ENCODE data around the gene ITPRID2. TPM values are rescaled to one million over a fixed set of nuclear protein-coding genes. Genes with fewer than 3 reads are reported as not detected.

ITPRID2 gene
- total and polyA plus RNA-seq, 2 of the 4 experiments (the other 2 are of a cell fraction): 74.1 to 187 TPM

DNA sequence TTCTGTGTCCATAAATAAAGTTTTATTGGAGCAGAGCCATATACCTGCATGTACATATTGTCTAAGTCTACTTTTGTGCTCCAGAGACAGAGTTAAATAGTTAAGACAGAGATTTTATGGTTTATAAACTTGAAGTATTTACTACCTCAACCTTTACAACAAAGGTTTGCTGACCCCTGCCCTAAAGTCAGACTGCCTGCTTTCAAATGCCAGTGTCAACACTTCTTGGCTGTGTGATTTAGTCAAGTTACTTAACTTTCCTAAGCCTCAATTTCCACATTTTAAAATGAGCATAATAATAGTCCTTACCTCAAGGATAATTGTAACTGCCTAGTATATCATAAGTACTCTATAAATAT, 44.4 kb upstream of the ITPRID2 start:
- H2BK120ac ChIP-seq (ENCODE audit: low read depth, low read length): no peak overlapping the region
- no peaks in the 10 kb centered on the region for H3K79me1 ChIP-seq (ENCODE audit: low read depth in 1 of 2, low read length in 2 of 2)
- no peak overlapping the region for H2AK5ac ChIP-seq (ENCODE audit: low read depth, low read length)
- ATAC-seq (ENCODE audit: low read depth): no peak
- H3K9me3 ChIP-seq (ENCODE audit: control insufficient read depth, insufficient read depth, low read length): no peaks in the 10 kb centered on the region
- no peak overlapping the region for H3K23ac ChIP-seq (ENCODE audit: low read depth, low read length)
- no peak overlapping the region for H3K4ac ChIP-seq (ENCODE audit: low read depth, low read length)
- H3K27me3 ChIP-seq (ENCODE audit: control insufficient read depth, insufficient read depth, low read length): no peaks in the 10 kb centered on the region
- no peak overlapping the region for H3K4me2 ChIP-seq (ENCODE audit: low read depth, low read length)
- H2AK9ac ChIP-seq (replicated peaks; ENCODE audit: low read depth, low read length, poor library complexity): no peak overlapping the region
- POLR2A ChIA-PET (ENCODE audit: unreplicated experiment): no interaction called here
- intact Hi-C loops (cut with micrococcal nuclease): no loop called here
- no peaks in the 10 kb centered on the region for H3K9me1 ChIP-seq (ENCODE audit: insufficient read depth, low read length)
- H2BK15ac ChIP-seq (ENCODE audit: low read depth, low read length): no peak overlapping the region
- no peak overlapping the region for H3K9ac ChIP-seq (ENCODE audit: low read depth, low read length)
- no peak overlapping the region for H3K14ac ChIP-seq (replicated peaks; ENCODE audit: low read depth, low read length)
- H3K4me3 ChIP-seq (ENCODE audit: insufficient read depth, low read depth, low read length): no peak overlapping the region
- no peaks in the 10 kb centered on the region for H4K20me1 ChIP-seq (ENCODE audit: insufficient read depth, low read length)
- no peaks in the 10 kb centered on the region for H3K4me1 ChIP-seq (ENCODE audit: control insufficient read depth, insufficient read depth, low read length)
- CTCF ChIA-PET: no interaction called here
- H4K91ac ChIP-seq (ENCODE audit: insufficient read depth, low read depth, low read length): no peak overlapping the region
- no peaks in the 10 kb centered on the region for H3K36me3 ChIP-seq (ENCODE audit: control insufficient read depth, insufficient read depth, low read length)
- H2BK5ac ChIP-seq (ENCODE audit: low read depth, low read length, poor library complexity, severe bottlenecking): no peak overlapping the region
- no peak for TF ChIP-seq SMC3 (IDR thresholded peaks at IDR 0.05; ENCODE audit: low read depth, low read length)
- H2BK20ac ChIP-seq (ENCODE audit: low read depth, low read length): no peak overlapping the region
- in situ Hi-C loops (cut with MboI; ENCODE audit: low sequenced_read_pairs): no loop called here
- H2AFZ ChIP-seq (replicated peaks; ENCODE audit: low read length, poor library complexity): no peak overlapping the region
- no peak overlapping the region for H3K27ac ChIP-seq (ENCODE audit: insufficient read depth, low read length)
- dilution Hi-C loops (cut with HindIII; ENCODE audit: low sequenced_read_pairs, unreplicated experiment): no loop called here
- H3K18ac ChIP-seq (ENCODE audit: low read depth, low read length): no peak overlapping the region
- no TSS peak for BruUV-seq (replicated peaks)
- no peak for DNase-seq
- no peak overlapping the region for H3K56ac ChIP-seq (ENCODE audit: extremely low read depth, insufficient read depth, low read length)
- no peak overlapping the region for H4K8ac ChIP-seq (ENCODE audit: low read depth in 2 of 2, low read length in 2 of 2)
- no peak overlapping the region for H4K5ac ChIP-seq (ENCODE audit: low read depth, low read length)

Measured in IMR-90 (cell line).